ENCODE measurements around the gene CSAD.

DNA sequence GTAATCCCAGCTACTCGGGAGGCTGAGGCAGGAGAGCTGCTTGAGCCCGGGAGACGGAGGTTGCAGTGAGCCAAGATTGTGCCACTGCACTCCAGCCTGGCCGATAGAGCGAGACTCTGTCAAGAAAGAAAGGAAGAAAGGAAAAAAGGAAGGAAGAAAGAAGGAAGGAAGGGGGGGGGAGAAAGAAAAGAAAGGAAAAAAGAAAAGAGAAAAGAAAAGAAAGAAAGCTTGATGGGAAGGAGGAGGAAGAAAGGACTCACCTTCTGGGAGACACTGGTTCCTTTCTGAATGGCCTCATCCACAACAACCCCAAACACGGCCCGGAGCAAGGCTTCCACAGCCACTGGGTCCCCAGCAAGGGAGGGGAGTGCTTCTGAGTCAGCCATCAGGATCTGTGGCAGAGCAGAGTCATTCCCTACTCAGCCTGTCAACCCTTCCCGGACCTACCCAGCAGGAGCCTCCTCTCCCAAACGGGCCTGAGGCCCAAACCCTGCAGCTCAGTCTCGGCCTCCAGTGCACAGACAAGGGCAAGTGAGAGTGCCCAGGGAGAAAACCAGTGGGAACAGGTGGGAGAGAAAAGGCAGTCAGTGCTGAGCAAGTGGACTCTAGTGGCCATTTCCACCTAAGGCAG lies 7.5 kb downstream of the CSAD start:
- TF ChIP-seq, protein P1, sequence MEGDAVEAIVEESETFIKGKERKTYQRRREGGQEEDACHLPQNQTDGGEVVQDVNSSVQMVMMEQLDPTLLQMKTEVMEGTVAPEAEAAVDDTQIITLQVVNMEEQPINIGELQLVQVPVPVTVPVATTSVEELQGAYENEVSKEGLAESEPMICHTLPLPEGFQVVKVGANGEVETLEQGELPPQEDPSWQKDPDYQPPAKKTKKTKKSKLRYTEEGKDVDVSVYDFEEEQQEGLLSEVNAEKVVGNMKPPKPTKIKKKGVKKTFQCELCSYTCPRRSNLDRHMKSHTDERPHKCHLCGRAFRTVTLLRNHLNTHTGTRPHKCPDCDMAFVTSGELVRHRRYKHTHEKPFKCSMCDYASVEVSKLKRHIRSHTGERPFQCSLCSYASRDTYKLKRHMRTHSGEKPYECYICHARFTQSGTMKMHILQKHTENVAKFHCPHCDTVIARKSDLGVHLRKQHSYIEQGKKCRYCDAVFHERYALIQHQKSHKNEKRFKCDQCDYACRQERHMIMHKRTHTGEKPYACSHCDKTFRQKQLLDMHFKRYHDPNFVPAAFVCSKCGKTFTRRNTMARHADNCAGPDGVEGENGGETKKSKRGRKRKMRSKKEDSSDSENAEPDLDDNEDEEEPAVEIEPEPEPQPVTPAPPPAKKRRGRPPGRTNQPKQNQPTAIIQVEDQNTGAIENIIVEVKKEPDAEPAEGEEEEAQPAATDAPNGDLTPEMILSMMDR (IDR thresholded peaks at IDR 0.05): no peak
- no peak for TF ChIP-seq POLR2A (IDR thresholded peaks at IDR 0.05)

Data from uterus (tissue), 2 donors.